ENCODE results near the gene AADACL4. TPM values are rescaled to one million over a fixed set of nuclear protein-coding genes. Genes with fewer than 3 reads are reported as not detected.

AADACL4 gene
- total and polyA plus RNA-seq, 2 experiments from 2014 or later: not detected

GRCh38 chr1:12631571-12631970 is 12.3 kb upstream of the AADACL4 start:
- Mint-ChIP-seq H3K9me3 (peaks cover 37% of the 10 kb centered on the region), H3K27me3 (ENCODE audit: insufficient read depth, low read depth, poor library complexity) (peaks cover 10% of the 10 kb centered on the region), H3K4me1 (peaks cover 28% of the 10 kb centered on the region), H3K4me3 (no peak overlapping the region), H3K36me3 (ENCODE audit: low read depth) (peaks cover 10% of the 10 kb centered on the region), H3K27ac (no peak overlapping the region)
- Histone ChIP-seq H3K4me3 (no peak overlapping the region), H3K9me2 (ENCODE audit: insufficient read depth) (no peaks in the 10 kb centered on the region), H3K27me3 (ENCODE audit: insufficient read depth) (no peaks in the 10 kb centered on the region), H3K79me2 (replicated peaks; ENCODE audit: insufficient read depth) (no peaks in the 10 kb centered on the region), H3K4me2 (no peak overlapping the region), H3K4me1 (ENCODE audit: insufficient read depth) (peaks cover 37% of the 10 kb centered on the region), H3K36me3 (ENCODE audit: insufficient read depth) (no peaks in the 10 kb centered on the region), H2AFZ (no peak overlapping the region), H3K27ac (ENCODE audit: low read depth) (no peak overlapping the region), H4K20me1 (replicated peaks; ENCODE audit: insufficient read depth) (no peaks in the 10 kb centered on the region), H3F3A (replicated peaks; ENCODE audit: low read depth) (peaks cover 15% of the 10 kb centered on the region; the same call in 1 of the 2 replicates)
- TF ChIP-seq JUNB (IDR thresholded peaks at IDR 0.05; ENCODE audit: unreplicated experiment) (no peak), POLR2AphosphoS5 (IDR thresholded peaks at IDR 0.05; ENCODE audit: low read depth) (no peak), ZNF462 (CRISPR knock-in tag; IDR thresholded peaks at IDR 0.05) (no peak), EZH2 (IDR thresholded peaks at IDR 0.05; ENCODE audit: low read depth, unreplicated experiment) (no peak), CTCF (conservative IDR thresholded peaks at IDR 0.05; ENCODE audit: low read depth in 2 of 2) (no peak), EZH2phosphoT487 (IDR thresholded peaks at IDR 0.05; ENCODE audit: unreplicated experiment) (no peak)
- DNase-seq (ENCODE audit: low spot score) (no peak), ATAC-seq (no peak)

Measured in GM23338 (cell line).